Measurements from ENCODE around the gene ZC3H13.

DNA sequence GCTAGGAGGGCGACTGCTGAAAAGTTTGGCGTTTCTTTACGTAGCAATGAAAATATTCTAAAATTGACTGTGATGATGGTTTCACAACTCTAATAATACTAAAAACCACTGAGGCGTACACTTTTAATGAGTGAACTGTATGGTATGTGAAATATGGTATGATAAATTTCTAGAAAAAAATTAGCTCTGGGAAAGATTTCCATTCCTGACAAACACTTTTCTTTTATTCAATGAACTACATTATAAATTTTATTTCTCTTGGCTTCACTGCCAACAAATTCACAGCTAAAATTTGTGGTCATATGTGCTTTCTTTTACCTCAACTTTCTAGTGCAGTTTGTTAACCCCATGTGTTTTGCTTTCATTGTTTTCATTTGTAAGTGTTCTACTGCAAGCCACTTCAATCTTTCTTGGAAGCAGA, 11.1 kb downstream of the ZC3H13 start:
- TF ChIP-seq EZH2 (IDR thresholded peaks at IDR 0.05; ENCODE audit: insufficient read depth, poor library complexity, severe bottlenecking) (no peak), EZH2phosphoT487 (IDR thresholded peaks at IDR 0.05; ENCODE audit: insufficient read depth, low read depth) (no peak)

Measured in GM23248 (cell line).